ENCODE measurements around the gene LPAR1.

LPAR1 gene

GRCh38 chr9:110938242-110938641 is 100.0 kb downstream of the LPAR1 start:
- TF ChIP-seq CTCF (IDR thresholded peaks at IDR 0.05), result no peak

GRCh38 chr9:110936719-110937452 is 101.4 kb downstream of the LPAR1 start:
- TF ChIP-seq CTCF (IDR thresholded peaks at IDR 0.05), result no peak

GRCh38 chr9:110936237-110936636 is 102.0 kb downstream of the LPAR1 start:
- TF ChIP-seq CTCF (IDR thresholded peaks at IDR 0.05), result no peak

GRCh38 chr9:110935829-110936228 is 102.4 kb downstream of the LPAR1 start:
- no peak for TF ChIP-seq CTCF (IDR thresholded peaks at IDR 0.05)

GRCh38 chr9:110933350-110934001 is 104.8 kb downstream of the LPAR1 start:
- no peak for TF ChIP-seq CTCF (IDR thresholded peaks at IDR 0.05)

- TF ChIP-seq CTCF (IDR thresholded peaks at IDR 0.05), result no peak
These were observed 105.4 kb downstream of the LPAR1 start for GRCh38 chr9:110932863-110933262.

- TF ChIP-seq CTCF (IDR thresholded peaks at IDR 0.05), result no peak
These were observed 109.7 kb downstream of the LPAR1 start for GRCh38 chr9:110928599-110928998.

All from LNCAP (cell line).